HepG2 (cell line): ENCODE results near the gene CYP4F12. TPM values are rescaled to one million over a fixed set of nuclear protein-coding genes. Genes with fewer than 3 reads are reported as not detected.

ENCODE experiments used
- ATAC-seq: fragments of 200-7000 bp; cut with Tn5 transposase; 3 replicates; pipeline ENCODE4 v1.9.1; 2020; ENCODE audit warnings: mild to moderate bottlenecking, moderate library complexity
- BruUV-seq: library from RNA; stranded (reverse); fragments of 400-500 nt; replicated peaks from 2 replicates; lab custom pipeline; 2021; lab: Mats Ljungman, UMichigan
- CTCF ChIA-PET: fragments of 300-600 bp; formaldehyde crosslinking; extraction: SDS; loops from one replicate; lab custom pipeline; 2021; ENCODE audit warnings: low total read pairs, inconsistent platforms, low intra/inter-chr PET ratio; lab: Yijun Ruan, JAX
- POLR2A ChIA-PET: fragments of 350-600 bp; sonication (Branson Sonifier 250); formaldehyde crosslinking; loops from one replicate; lab custom pipeline; 2020; ENCODE audit warnings: antibody characterized with exemption, inconsistent platforms; lab: Yijun Ruan, JAX
- DNase-seq: peaks from one replicate; pipeline ENCODE4 v3.0.0-alpha.2; 2015; ENCODE audit warnings: low spot score
- FAIRE-seq: peaks from 3 replicates; lab custom pipeline; 2011; peaks lifted over from hg19 to GRCh38; lab: Jason Lieb, UNC
- H2AFZ ChIP-seq: one replicate; pipeline ENCODE4 v1.6.1; 2011; ENCODE audit warnings: low read length, inconsistent platforms
- H3K27ac ChIP-seq: fragments of 300-600 bp; 3 replicates; pipeline ENCODE4 v1.8.0; 2011; ENCODE audit warnings: mixed run types, mild to moderate bottlenecking, mixed read lengths, low read length, inconsistent platforms; ENCODE audit not compliant: insufficient read depth; ENCODE audit errors: extremely low read length
- H3K27me3 ChIP-seq, 2 experiments: fragments of 200-600 bp in 1 of 2; 2 replicates in 1 of 2; 3 replicates in 1 of 2; pipeline versions ENCODE4 v1.6.0 to v1.8.0; 2011; ENCODE audit warnings: low read length in 2 of 2, mild to moderate bottlenecking in 2 of 2, moderate library complexity in 2 of 2, inconsistent platforms in 1 of 2; ENCODE audit not compliant: insufficient read depth in 2 of 2, control insufficient read depth in 1 of 2
- H3K36me3 ChIP-seq, 2 experiments: fragments of 200-600 bp in 1 of 2; replicated peaks in 1 of 2; 2 replicates in 1 of 2; 3 replicates in 1 of 2; pipeline versions ENCODE4 v1.5.1 to v1.8.0; 2011; ENCODE audit warnings: low read length in 2 of 2, inconsistent platforms in 1 of 2; ENCODE audit not compliant: insufficient read depth in 2 of 2, control insufficient read depth in 1 of 2
- H3K4me1 ChIP-seq: 2 replicates; pipeline ENCODE4 v1.5.1; 2012; ENCODE audit warnings: low read length, inconsistent platforms; ENCODE audit not compliant: insufficient read depth
- H3K4me2 ChIP-seq: 2 replicates; pipeline ENCODE4 v1.6.0; 2011; ENCODE audit warnings: low read depth, low read length, inconsistent platforms
- H3K4me3 ChIP-seq, 3 experiments: fragments of 200-600 bp in 1 of 3; sonication (generic), shearing (Covaris generic) in 1 of 3; replicated peaks in 1 of 3; 2 replicates each; pipeline ENCODE4 v1.5.1; 2011 to 2016; ENCODE audit warnings: low read length in 3 of 3, inconsistent platforms in 2 of 3, low read depth in 2 of 3, mild to moderate bottlenecking in 2 of 3, control low read depth in 1 of 3, mixed read lengths in 1 of 3; ENCODE audit not compliant: insufficient read depth in 1 of 3
- H3K79me2 ChIP-seq: one replicate; pipeline ENCODE4 v1.6.1; 2011; ENCODE audit warnings: low read length, inconsistent platforms; ENCODE audit not compliant: insufficient read depth
- H3K9ac ChIP-seq: 2 replicates; pipeline ENCODE4 v1.6.0; 2011; ENCODE audit warnings: mild to moderate bottlenecking, low read depth, low read length, inconsistent platforms; ENCODE audit not compliant: insufficient read depth
- H3K9me3 ChIP-seq: 2 replicates; pipeline ENCODE4 v1.5.1; 2012; ENCODE audit warnings: mild to moderate bottlenecking, low read length
- H4K20me1 ChIP-seq: 2 replicates; pipeline ENCODE4 v1.6.0; 2011; ENCODE audit warnings: inconsistent platforms, mild to moderate bottlenecking, low read length, moderate library complexity; ENCODE audit not compliant: insufficient read depth
- EZH2 ChIP-seq: conservative IDR thresholded peaks from 2 replicates; pipeline ENCODE4 v1.6.1; 2012; ENCODE audit warnings: mild to moderate bottlenecking, low read depth, low read length, moderate library complexity
- RBFOX2 ChIP-seq: fragments of 200-400 bp; formaldehyde crosslinking; IDR thresholded peaks from 2 replicates; pipeline ENCODE4 v1.6.1; 2017; ENCODE audit warnings: low read depth, mild to moderate bottlenecking, low read length
- TOPORS ChIP-seq: sonication (generic); formaldehyde crosslinking; IDR thresholded peaks from 2 replicates; pipeline ENCODE4 v1.8.0; 2023; ENCODE audit warnings: mild to moderate bottlenecking, missing genetic modification reagents
- ZEB1 ChIP-seq: IDR thresholded peaks from 2 replicates; pipeline ENCODE4 v1.6.1; 2012; ENCODE audit warnings: mild to moderate bottlenecking, low read depth, inconsistent platforms; ENCODE audit not compliant: insufficient replicate concordance
- ZNF672 ChIP-seq: sonication (generic); formaldehyde crosslinking; IDR thresholded peaks from 2 replicates; pipeline ENCODE4 v1.8.1; 2022; ENCODE audit warnings: missing genetic modification reagents
- ZNF720 ChIP-seq: sonication (generic); formaldehyde crosslinking; IDR thresholded peaks from 2 replicates; pipeline ENCODE4 v1.4.0; 2020; ENCODE audit warnings: missing genetic modification reagents
- ZNF768 ChIP-seq: sonication (generic); formaldehyde crosslinking; IDR thresholded peaks from 2 replicates; pipeline ENCODE4 v1.4.0; 2020; ENCODE audit warnings: missing genetic modification reagents
- ZNF83 ChIP-seq: sonication (generic); formaldehyde crosslinking; IDR thresholded peaks from 2 replicates; pipeline ENCODE4 v1.4.0; 2020; ENCODE audit warnings: missing genetic modification reagents, mild to moderate bottlenecking, borderline replicate concordance
- WGBS: methylation state at CpG from one replicate; pipeline ENCODE4 v1.1.6; 2017; ENCODE audit warnings: low lambda C conversion rate; 5-methylcytosine and 5-hydroxymethylcytosine counted together
- in situ Hi-C: cut with HindIII; loops from 2 replicates; pipeline ENCODE4 v1.10.0; 2017; ENCODE audit warnings: low pct_unique_long_range_greater_than_20kb; ENCODE audit not compliant: extremely low pct_ligation_motif_present
- intact Hi-C: fragments of 100-400 bp; cut with micrococcal nuclease; formaldehyde crosslinking; loops from one replicate; pipeline ENCODE4 v1.10.0; 2022; ENCODE audit not compliant: unreplicated experiment
- polyA plus RNA-seq, 8 experiments: library from polyadenylated mRNA; depleted of rRNA in 3 of 8; stranded (reverse) in 7 of 8; unstranded in 1 of 8; fragments of >200 nt; fragmentation: Illumina TruSeq in 4 of 8; extraction: Trizol in 4 of 8; gene quantifications; 2 replicates each; pipeline versions ENCODE4 v1.2.1 to v1.2.3, GENCODE V29; 2011 to 2016; ENCODE audit warnings: low read depth in 4 of 8, missing spikeins in 1 of 8, mixed read lengths in 1 of 8; ENCODE audit not compliant: insufficient read depth in 1 of 8
- total RNA-seq, 5 experiments: library from RNA; depleted of rRNA; stranded (reverse); fragments of >200 nt; fragmentation: Illumina TruSeq; extraction: Trizol; gene quantifications; 2 replicates each; pipeline ENCODE4 v1.2.3, GENCODE V29; 2016; ENCODE audit warnings: low read depth in 1 of 5
- TF ChIP-seq, protein P1 (sequence below): sonication (generic); formaldehyde crosslinking; IDR thresholded peaks from 2 replicates; pipeline ENCODE4 v1.4.0; 2020; ENCODE audit warnings: low read depth, mild to moderate bottlenecking, missing genetic modification reagents
- TF ChIP-seq, protein P2 (sequence below): sonication (generic); formaldehyde crosslinking; IDR thresholded peaks from 2 replicates; pipeline ENCODE4 v1.5.1; 2020; ENCODE audit warnings: mild to moderate bottlenecking, missing genetic modification reagents

The CYP4F12 gene
- total and polyA plus RNA-seq, 2 of the 13 experiments (the other 11 are each of a cell fraction or from before 2014, with no cell fraction given) = 29.9 to 30.8 TPM

DNA sequence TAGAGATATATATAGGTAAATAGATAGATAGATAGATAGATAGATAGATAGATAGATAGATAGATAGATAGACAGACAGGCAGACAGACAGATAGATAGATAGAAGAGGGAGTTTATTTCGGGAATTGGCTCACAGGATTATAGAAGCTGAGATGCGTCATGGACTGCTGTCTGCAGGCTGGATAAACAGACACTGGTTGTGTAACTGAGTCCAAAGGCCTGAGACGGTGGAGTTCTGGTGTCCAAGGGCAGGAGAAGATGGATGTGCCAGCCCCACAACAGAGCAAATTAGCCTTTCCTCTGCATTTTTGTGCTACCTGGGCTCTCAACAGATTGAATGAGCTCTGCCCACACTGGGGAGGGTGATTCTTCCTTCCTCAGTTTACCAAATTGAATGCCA lies 29.5 kb upstream of the CYP4F12 start (continued):
- TF ChIP-seq TOPORS = no peak
- no peak for TF ChIP-seq ZNF672 (CRISPR knock-in tag)
- TF ChIP-seq, protein P1, sequence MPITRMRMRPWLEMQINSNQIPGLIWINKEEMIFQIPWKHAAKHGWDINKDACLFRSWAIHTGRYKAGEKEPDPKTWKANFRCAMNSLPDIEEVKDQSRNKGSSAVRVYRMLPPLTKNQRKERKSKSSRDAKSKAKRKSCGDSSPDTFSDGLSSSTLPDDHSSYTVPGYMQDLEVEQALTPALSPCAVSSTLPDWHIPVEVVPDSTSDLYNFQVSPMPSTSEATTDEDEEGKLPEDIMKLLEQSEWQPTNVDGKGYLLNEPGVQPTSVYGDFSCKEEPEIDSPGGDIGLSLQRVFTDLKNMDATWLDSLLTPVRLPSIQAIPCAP = no peak
- TF ChIP-seq, protein P2, sequence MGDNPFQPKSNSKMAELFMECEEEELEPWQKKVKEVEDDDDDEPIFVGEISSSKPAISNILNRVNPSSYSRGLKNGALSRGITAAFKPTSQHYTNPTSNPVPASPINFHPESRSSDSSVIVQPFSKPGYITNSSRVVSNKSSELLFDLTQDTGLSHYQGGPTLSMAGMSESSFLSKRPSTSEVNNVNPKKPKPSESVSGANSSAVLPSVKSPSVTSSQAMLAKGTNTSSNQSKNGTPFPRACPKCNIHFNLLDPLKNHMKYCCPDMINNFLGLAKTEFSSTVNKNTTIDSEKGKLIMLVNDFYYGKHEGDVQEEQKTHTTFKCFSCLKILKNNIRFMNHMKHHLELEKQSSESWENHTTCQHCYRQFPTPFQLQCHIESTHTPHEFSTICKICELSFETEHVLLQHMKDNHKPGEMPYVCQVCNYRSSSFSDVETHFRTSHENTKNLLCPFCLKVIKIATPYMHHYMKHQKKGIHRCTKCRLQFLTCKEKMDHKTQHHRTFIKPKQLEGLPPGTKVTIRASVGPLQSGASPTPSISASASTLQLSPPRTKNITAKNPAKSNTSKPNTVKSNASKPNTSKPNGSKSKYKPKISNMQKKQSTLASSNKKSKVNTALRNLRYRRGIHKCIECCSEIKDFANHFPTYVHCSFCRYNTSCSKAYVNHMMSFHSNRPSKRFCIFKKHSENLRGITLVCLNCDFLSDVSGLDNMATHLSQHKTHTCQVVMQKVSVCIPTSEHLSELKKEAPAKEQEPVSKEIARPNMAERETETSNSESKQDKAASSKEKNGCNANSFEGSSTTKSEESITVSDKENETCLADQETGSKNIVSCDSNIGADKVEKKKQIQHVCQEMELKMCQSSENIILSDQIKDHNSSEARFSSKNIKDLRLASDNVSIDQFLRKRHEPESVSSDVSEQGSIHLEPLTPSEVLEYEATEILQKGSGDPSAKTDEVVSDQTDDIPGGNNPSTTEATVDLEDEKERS (CRISPR knock-in tag) = 0 out of 2 replicates have a peak, but pooled peaks have one; percentile 37
- TF ChIP-seq ZEB1 = no peak
- TF ChIP-seq ZNF768 (CRISPR knock-in tag) = no peak
- TF ChIP-seq EZH2 = no peak

DNA sequence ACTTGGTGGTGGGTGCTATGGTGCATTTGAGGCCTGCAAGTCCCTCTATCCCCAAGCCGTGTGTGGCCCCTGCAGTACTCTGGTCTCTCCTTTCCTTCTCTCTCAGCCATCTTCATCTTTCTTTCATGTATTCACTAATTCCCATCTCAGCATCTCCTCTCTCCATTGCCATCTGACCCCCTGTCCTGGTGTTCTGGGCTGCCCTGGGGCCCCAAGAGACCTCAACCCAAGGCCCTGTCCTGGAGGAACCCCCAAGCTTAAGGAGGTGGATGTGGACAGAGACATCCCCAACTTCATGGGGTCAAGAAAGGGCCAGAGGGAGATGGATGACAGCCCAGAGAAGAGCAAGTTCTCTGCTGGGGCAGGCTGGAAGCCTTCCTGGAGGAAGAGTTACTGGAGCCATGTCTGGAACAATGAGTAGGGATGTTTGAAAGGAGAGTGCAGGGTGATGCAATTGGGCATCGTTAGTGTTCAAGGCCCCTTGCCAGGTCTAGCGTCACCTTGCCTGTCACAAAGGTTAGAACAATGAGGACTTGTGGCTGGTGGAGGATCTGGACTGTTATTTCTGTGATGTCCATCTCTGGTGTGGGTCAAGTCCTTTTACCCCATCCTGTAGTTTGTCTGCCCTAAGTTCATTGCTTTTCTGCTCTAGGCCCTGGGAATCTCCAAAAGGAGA lies 28.7 kb upstream of the CYP4F12 start:
- 92% methylated on average over 3 of the region's 3 CpGs for WGBS
- H3K79me2 ChIP-seq = peaks cover 32% of the 10 kb centered on the region
- intact Hi-C loops (no loop called here), in situ Hi-C loops (loop anchor here (25.0 kb wide), 1 partner anchor 518 kb away; the partner anchor contains the start of gene CIB3)
- H3K9ac ChIP-seq = no peak overlapping the region
- POLR2A ChIA-PET = interaction anchor here (1.0 to 1.6 kb wide), 3 partner anchors 9 to 193 kb away, joined by 3 to 5 read pairs (median 4); partner anchors contain the start of gene CYP4F12
- TF ChIP-seq ZNF83 (CRISPR knock-in tag) = no peak
- no peak for TF ChIP-seq ZNF720 (CRISPR knock-in tag)
- TF ChIP-seq RBFOX2 = 0 out of 2 replicates have a peak, but pooled peaks have one; percentile 11
- FAIRE-seq = no peak
- no peak for DNase-seq
- ATAC-seq = no peak
- CTCF ChIA-PET = no interaction called here
- H3K27ac ChIP-seq = no peak overlapping the region
- peak overlapping the region; percentile 61 for H3K4me2 ChIP-seq
- peaks cover 3 to 14% of the 10 kb centered on the region in 2 experiments; a peak in 4 of 5 replicates for H3K36me3 ChIP-seq
- H4K20me1 ChIP-seq = no peaks in the 10 kb centered on the region; the same call in 1 of the 2 replicates
- H3K9me3 ChIP-seq = no peaks in the 10 kb centered on the region
- H3K4me1 ChIP-seq = peaks cover 76% of the 10 kb centered on the region
- BruUV-seq = no TSS peak
- no peaks in the 10 kb centered on the region for H3K27me3 ChIP-seq
- H2AFZ ChIP-seq = no peak overlapping the region
- H3K4me3 ChIP-seq = 0 out of 6 replicates have a peak overlapping the region, but pooled peaks of 1 of the 3 experiments have one; percentile 34
